ENCODE results near the gene JCAD.
A peak's percentile ranks its signal among the peaks of the same experiment; 100 is the strongest.
"Not testable (repeated sequence)": the region's sequence is repeated elsewhere in the genome, so short reads cannot be mapped to it uniquely, and the experiment has no call there.

JCAD gene

DNA sequence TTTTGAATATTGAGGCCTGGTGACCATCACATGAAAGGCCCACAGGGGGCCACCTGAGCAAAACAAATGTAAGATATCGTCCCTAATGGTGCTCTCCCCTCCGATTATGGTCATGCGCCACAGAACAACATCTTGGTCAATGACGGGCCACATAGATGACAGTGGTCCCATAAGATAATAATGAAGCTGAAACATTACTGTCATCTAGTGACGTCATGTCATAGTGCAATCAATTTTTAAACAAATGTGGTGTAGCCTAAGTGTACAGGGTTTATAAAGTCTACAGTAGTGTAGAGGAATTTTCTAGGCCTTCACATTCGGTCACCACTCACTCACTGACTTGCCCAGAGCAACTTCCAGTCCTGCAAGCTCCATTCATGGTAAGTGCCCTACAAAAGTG is 36.8 kb downstream of the JCAD start:
- DNase-seq, result no peak

- DNase-seq, result no peak
These were observed 39.9 kb downstream of the JCAD start for GRCh38 chr10:30019468-30019867.

DNA sequence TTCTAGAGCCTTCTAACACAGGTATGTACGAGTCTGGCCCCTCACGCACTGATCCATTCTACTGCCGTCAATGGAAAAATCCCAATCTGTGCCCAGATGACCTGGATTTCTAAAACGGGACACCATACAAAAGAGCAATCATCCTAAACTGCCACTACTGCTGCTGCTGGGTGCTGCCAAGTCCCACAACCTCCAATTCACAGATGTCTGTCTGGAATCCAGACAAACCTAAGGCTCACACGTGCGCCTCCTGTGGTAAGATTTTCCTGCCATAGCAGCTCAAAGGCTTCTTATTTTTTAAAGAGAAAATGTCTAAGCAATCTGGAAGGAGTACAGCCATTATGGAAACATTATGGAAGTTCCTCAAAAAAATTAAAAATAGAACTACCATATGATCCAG is 40.9 kb downstream of the JCAD start:
- DNase-seq, result no peak

DNA sequence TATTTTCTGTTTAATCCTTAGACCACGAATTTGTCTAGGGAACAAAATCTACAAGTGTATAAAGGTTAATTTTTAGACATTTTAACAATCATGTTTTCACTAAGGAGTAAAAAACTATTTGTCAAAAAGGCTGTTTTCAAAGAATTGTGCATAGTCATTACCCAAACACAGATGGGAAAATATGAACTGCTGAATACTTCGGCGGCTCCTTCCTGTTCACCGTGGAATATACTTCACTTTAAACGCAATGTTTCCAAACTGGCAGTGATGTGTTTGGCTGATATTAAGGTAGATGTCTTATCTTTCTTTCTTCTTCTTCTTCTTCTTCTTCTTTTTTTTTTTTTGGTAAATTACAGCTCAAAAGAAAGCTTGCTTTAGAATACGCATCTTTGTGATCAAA is 41.4 kb downstream of the JCAD start:
- no peak for DNase-seq

DNA sequence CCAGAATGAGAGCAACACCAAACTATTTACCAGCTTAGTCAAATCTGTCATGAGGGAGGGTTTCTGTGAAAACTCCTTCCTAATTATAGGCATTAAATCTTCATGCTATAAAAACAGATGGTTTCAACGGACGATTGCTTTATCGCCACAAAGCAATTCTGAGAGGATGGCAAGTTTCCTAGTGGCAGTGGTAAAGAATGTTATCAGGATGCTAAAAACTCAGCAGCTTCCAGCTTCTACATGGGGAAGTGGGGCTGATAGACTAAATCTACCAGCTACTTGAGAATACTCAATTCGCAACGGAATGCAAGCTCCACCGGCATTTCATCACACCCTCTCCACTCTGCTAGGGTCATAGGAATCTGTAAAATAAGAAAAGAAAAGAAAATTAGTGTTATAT is 41.8 kb downstream of the JCAD start:
- no peak for DNase-seq

GRCh38 chr10:30014511-30014910 is 44.9 kb downstream of the JCAD start:
- no peak for DNase-seq

- DNase-seq, result no peak
These were observed 45.6 kb downstream of the JCAD start for GRCh38 chr10:30013757-30014156.

DNA sequence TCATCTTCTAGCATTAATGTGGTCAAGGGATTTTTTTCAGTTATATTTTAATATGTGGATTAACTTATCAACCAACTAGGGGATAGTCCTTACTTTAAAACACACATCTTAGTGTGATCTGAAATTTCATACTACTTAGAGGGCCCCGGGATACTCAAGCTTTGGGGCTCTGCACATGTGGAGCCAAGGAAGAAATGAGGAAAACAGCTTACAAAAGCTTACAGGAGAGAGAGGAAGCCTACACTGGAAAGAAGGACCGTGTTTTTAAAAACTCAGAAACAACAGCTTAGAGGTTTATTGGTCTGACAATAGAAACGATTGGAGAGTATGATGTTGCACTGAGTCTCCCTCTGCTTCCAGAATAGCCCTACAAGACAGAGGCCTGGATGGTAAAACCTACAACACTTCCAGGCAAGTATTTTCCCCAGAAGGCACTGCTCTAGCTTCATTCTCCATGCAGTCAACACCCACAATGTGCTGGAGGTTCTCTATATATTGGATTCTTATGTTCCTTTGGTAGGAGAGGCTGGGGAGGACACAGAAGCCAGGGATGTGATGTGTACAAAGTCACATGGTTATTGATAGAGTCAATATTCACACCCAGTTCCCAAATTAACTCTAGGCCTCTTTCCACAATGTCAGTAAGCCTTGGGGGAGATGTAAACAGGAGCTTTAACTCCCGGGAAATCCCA is 47.3 kb downstream of the JCAD start:
- DNase-seq, result no peak

GRCh38 chr10:30011396-30011795 is 48.0 kb downstream of the JCAD start:
- DNase-seq, result no peak

DNA sequence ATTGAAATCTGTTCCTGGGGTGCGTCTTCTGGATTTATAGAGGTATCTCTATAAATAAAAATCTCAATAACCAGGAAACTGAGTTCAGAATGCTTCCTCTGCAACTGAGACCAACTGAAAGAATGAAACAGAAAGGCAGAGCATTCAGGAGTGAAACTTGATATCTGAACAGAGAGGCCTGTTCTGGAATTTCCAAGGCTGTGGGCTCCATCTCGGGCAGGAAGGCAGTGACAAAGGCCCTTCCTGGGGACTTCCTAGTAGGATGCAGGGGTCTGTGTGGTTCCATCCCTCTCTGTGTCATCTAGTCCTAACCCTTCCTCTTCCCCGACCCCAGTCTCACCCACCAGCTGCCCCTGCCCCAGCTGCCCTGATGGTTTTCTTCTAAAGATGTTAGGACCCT is 52.0 kb downstream of the JCAD start:
- DNase-seq, result no peak

DNA sequence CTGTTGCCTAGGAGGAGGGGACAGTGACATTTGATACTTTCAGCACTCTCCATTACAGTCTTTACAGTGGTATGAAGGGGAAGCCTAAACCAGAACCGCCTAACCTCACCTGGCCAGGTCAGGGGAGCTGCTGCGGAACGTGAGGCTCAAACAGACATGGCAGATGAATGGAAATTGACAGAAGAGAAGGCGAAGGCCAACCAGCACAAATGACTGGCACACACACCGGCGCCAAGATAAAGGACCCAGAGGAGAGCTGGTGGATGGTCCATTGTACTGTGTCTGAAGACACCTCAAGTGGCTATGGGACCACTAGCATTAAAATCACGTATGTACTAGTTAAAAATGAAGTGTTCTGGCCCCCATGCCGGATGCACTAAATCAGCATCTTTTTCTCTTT is 53.0 kb downstream of the JCAD start:
- DNase-seq, result no peak

- not testable (repeated sequence) for DNase-seq
These were observed 54.3 kb downstream of the JCAD start for GRCh38 chr10:30005116-30005515.

DNA sequence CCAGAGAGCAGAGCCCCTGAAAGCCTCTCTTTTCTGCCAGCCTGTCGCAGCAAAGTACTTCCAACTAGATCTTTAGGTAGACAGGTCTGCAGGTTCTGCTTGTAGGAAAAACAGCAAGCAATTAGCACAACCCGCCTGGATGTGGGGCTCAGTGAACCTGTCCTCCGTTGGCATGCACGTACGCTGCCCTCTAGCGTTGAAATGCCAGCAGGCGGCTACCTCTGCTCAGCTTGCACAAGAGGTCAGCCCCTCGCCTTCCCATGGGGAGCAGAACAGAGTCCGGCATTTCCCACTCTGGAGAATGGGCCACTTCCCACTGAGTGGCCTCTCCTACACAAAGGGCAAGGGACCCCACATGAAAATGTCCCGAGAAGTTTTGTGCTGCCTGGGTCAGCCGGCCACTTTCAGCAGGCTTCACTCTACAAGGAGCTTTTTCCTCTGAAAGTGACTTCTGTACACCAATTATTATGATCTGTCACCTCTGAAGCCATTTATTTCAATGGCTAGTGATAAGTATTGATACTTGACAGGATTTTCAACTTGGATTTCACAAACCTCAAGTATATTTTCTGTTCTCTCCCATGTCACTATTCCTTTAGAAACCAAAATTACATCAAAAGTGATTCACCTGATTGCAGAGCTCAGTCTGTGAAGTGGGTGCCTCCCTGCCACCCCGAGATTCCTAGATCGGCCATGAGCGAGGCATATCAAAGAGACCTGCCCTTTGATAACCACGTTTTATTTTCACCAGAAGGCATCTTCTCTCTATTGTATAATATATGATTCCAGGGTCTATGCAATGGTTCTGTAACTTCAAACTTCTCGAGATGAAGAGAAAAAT is 56.7 kb downstream of the JCAD start:
- peak; percentile 42 to 45 for DNase-seq

- DNase-seq, result no peak
These were observed 58.4 kb downstream of the JCAD start for GRCh38 chr10:30000802-30001571.

DNA sequence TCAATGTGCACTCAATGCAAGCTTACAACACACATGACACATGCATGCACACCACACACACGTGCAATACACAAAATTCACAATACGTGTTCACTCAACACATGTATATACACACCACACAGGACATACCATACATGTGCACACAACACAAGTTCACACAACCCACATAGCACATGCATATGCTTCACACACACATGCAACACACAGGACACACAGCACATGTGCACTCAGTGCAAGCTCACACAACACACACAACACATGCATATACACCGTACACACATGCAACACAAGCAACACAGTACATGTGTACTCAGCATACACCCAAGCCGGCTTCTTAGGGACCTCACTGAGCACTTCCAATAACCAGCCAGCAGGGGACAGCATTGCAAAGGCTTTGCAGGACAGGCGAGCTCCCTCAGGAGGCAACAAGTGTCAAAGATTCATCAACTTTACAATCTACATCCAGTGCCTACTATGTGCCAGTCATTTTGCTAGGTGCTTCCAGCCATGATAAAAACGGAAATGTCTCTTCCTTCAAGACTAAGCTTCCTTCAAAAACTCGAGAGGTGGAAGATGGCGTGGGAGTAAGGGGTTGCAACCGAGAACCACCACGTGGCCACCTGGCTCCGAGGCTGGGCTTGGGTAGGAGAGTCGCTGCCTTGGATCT is 61.1 kb downstream of the JCAD start:
- peak; percentile 62 to 65 for DNase-seq

GRCh38 chr10:29994811-29995210 is 64.6 kb downstream of the JCAD start:
- no peak for DNase-seq

DNA sequence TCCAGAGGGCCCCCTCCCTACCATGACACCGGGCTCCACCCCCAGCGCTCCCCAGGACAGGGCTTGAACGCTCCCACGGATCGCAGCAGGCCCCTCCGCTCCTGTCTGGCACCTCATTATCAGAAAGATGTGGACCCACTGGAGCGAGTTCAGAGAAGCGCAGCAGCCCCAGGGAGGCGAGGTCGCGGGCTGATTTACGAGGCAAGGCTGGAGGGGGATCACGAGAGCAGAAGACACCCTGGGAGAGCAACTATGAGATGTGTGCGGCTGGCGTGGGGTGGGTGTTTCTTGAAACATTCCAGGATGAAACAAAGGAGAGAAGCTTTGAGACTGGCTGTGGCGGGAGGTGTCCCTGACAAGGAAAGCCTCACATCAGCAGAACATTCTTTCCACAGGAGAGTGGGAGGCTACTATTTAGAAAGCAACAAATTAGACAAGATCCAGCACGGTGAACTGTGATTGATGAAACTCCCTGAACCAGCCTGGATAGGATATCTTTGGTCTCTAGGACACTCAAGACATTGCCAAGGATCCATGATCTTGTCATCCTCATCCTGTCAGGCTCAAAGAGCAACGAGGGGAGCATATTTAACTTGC is 66.0 kb downstream of the JCAD start:
- DNase-seq, result no peak

DNA sequence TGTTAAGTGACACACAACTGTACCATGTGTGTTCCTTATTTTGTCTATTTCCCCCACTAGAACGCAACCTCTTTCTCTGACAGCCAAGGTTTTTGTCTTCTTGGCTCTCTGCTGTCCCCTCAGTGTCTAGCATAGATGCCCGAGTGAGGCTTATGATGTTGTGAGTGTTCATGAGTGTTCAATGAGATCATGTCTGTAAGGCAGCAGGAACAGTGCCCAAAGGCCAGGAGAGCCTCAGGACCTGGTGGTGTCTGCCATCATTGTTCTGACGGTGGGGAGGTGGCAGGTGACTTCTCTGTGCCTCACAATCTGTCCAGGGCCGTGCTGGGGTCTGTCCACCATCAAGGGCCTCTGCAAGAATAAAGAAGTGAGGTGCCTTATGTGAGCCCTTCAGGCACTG is 66.5 kb downstream of the JCAD start:
- no peak for DNase-seq

DNA sequence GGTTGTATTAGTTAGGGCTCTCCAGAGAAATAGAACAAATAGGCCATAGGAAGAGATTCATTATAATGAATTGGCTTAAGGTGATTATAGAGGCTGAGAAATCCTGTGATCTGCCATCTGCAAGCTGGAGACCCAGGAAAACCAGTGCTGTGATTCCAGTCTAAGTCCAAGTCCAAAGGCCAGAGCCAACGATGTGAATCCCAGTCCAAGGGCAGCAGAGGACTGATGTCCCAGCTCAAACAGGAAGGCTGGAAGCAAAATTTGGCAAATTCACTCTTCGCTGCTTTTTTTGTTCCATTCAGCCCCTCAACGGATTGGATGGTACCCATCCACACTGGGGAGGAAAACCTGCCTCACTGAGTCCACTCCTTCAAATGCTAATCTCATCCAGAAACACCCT is 68.0 kb downstream of the JCAD start:
- DNase-seq, result no peak

- DNase-seq, result no peak
These were observed 71.9 kb downstream of the JCAD start for GRCh38 chr10:29987471-29987870.

DNA sequence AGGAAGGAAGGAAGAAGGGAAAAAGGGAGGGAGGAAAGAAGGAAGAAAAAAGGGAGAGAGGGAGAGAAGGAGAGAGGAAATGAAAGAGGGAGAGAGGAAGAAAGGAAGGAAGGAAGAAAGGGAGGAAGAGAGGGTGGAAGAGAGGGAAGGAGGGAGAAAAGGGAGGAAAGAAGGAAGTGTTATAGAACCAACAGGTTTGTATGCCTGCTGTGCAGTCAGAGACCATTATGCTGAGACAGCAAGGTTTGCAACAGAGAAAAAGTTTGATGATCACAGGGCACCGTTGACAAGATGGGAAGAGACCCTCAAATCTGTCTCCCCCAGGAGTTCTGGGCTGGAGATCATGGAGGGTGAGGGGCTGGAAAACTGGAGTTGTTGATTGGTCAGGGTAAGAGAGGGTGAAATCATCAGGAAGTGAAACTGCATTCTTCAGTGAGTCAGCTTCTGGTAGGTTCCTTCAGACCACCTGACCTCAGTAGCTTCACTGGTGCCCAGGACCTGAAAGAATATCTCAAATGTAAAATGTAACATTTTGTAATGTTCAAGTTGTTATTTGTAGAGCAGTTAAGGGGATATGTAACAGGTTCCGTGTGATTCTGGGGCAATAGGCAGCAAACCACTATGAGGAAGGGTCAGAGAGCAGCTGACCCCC is 76.3 kb downstream of the JCAD start:
- no peak for DNase-seq

DNA sequence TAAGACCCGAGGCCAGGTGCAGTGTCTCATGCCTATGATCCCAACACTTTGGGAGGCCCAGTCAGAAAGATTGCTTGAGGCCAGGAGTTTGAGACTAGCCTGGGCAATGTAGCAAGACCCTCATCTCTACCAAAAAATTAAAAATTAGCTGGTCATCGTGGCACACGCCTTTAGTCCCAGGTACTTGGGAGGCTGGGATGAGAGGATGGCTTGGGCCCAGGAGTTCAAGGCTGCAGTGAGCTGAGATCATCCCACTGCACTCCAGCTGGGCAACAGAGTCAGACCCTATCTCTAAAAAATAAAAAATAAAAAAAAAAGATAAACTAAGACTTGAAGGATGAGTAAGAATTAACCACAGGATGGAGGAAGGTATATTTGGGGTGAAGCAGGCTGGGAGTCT is 77.9 kb downstream of the JCAD start:
- DNase-seq, result no peak
